Measurements from ENCODE around the gene TRPM3.

DNA sequence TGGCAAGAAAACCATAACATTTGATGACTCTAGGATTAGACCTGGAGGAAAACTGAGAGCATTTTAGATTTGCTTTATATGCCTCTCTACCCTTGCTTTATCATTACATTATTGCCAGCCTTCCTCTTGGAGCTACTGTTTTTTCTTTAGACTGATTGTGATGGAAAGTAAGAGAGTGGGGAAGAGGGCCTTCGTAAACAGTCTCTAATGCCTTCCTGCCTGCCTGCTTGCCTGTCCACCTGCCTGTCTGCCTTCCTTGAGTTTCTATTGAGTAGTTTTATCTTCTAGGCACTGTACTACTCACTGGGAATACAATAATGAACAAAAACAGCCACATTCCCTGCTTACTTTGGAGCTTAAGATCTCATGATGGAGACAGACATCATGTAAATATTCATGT, 189.3 kb downstream of the TRPM3 start:
- no peak for TF ChIP-seq RCOR1 (IDR thresholded peaks at IDR 0.05; ENCODE audit: low read depth, low read length)
- no peak for TF ChIP-seq CTCF (IDR thresholded peaks at IDR 0.05)
- TF ChIP-seq PHF8 (IDR thresholded peaks at IDR 0.05; ENCODE audit: borderline replicate concordance, low read depth) = no peak
- TF ChIP-seq GATA3 (IDR thresholded peaks at IDR 0.05; ENCODE audit: borderline replicate concordance) = no peak
- no peak for TF ChIP-seq HEYL (CRISPR knock-in tag; IDR thresholded peaks at IDR 0.05)

All from A549 (cell line).